Esophagus squamous epithelium (tissue), 4 donors: ENCODE results near the gene TRIM41.

Experiments
- POLR2A ChIP-seq, 4 donors: fragments of 450-650 bp; IDR thresholded peaks; one replicate each; pipeline ENCODE4 v1.6.1; 2017; ENCODE audit warnings: antibody characterized with exemption in 4 of 4, mild to moderate bottlenecking in 4 of 4, moderate library complexity in 3 of 4
- TF ChIP-seq, protein P1 (sequence below), 6 experiments: fragments of 450-650 bp in 4 of 6; fragments of 200-600 bp in 2 of 6; sonication (generic) in 2 of 6; IDR thresholded peaks; one replicate each; pipeline ENCODE4 v1.5.1; 2016 to 2019; ENCODE audit warnings: antibody characterized with exemption in 6 of 6, mild to moderate bottlenecking in 4 of 6, moderate library complexity in 4 of 6

GRCh38 chr5:181258576-181258975, 35.5 kb downstream of the TRIM41 start:
- TF ChIP-seq, protein P1, sequence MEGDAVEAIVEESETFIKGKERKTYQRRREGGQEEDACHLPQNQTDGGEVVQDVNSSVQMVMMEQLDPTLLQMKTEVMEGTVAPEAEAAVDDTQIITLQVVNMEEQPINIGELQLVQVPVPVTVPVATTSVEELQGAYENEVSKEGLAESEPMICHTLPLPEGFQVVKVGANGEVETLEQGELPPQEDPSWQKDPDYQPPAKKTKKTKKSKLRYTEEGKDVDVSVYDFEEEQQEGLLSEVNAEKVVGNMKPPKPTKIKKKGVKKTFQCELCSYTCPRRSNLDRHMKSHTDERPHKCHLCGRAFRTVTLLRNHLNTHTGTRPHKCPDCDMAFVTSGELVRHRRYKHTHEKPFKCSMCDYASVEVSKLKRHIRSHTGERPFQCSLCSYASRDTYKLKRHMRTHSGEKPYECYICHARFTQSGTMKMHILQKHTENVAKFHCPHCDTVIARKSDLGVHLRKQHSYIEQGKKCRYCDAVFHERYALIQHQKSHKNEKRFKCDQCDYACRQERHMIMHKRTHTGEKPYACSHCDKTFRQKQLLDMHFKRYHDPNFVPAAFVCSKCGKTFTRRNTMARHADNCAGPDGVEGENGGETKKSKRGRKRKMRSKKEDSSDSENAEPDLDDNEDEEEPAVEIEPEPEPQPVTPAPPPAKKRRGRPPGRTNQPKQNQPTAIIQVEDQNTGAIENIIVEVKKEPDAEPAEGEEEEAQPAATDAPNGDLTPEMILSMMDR (IDR thresholded peaks at IDR 0.05), result no peak
- no peak for TF ChIP-seq POLR2A (IDR thresholded peaks at IDR 0.05)
